GM12878 (cell line): ENCODE measurements around the gene GTSE1. TPM values are rescaled to one million over a fixed set of nuclear protein-coding genes. Genes with fewer than 3 reads are reported as not detected.

Experiments used
- ATAC-seq: fragments of 200-7000 bp; cut with Tn5 transposase; 3 replicates; pipeline ENCODE4 v1.9.1; 2020; ENCODE audit warnings: mild to moderate bottlenecking, moderate library complexity
- BruUV-seq: library from RNA; stranded (reverse); fragments of 400-500 nt; replicated peaks from 2 replicates; lab custom pipeline; 2021; lab: Mats Ljungman, UMichigan
- CTCF ChIA-PET: fragments of 300-600 bp; sonication (Branson Sonifier 250); formaldehyde crosslinking; extraction: SDS; loops from one replicate; lab custom pipeline; 2021; ENCODE audit warnings: inconsistent platforms; lab: Yijun Ruan, JAX
- POLR2A ChIA-PET: fragments of 350-600 bp; formaldehyde crosslinking; extraction: SDS; loops from one replicate; lab custom pipeline; 2021; ENCODE audit warnings: inconsistent platforms; lab: Charles Lee
- RAD21 ChIA-PET: fragments of 300-600 bp; sonication (Branson Sonifier 250); formaldehyde crosslinking; loops from one replicate; lab custom pipeline; 2023; ENCODE audit warnings: antibody characterized with exemption; ENCODE audit not compliant: unreplicated experiment; lab: Charles Lee
- SMC1A ChIA-PET: fragments of 300-600 bp; sonication (Branson Sonifier 250); formaldehyde crosslinking; loops from one replicate; lab custom pipeline; 2023; ENCODE audit not compliant: unreplicated experiment, uncharacterized antibody; lab: Charles Lee
- DNase-seq: peaks from one replicate; pipeline ENCODE4 v3.0.0-alpha.2; 2011; ENCODE audit warnings: low read depth, low spot score
- FAIRE-seq: peaks from 3 replicates; lab custom pipeline; 2011; peaks lifted over from hg19 to GRCh38; lab: Jason Lieb, UNC
- H2AFZ ChIP-seq: 2 replicates; pipeline ENCODE4 v1.6.0; 2011; ENCODE audit warnings: low read depth, low read length, control low read depth; ENCODE audit not compliant: control insufficient read depth
- H3K27ac ChIP-seq: 2 replicates; pipeline ENCODE4 v1.5.1; 2011; ENCODE audit warnings: control low read depth; ENCODE audit not compliant: control insufficient read depth, insufficient read depth
- H3K27me3 ChIP-seq, 2 experiments: replicated peaks in 1 of 2; 2 replicates each; pipeline versions ENCODE4 v1.6.0 to v1.6.1; 2011; ENCODE audit warnings: low read length in 1 of 2; ENCODE audit not compliant: control insufficient read depth in 2 of 2, insufficient read depth in 2 of 2
- H3K36me3 ChIP-seq, 2 experiments: 2 replicates each; pipeline ENCODE4 v1.5.1; 2011; ENCODE audit warnings: low read length in 1 of 2; ENCODE audit not compliant: control insufficient read depth in 2 of 2, insufficient read depth in 2 of 2
- H3K4me1 ChIP-seq: 2 replicates; pipeline ENCODE4 v1.6.1; 2011; ENCODE audit warnings: mild to moderate bottlenecking, low read length, moderate library complexity, mixed read lengths; ENCODE audit not compliant: control insufficient read depth, insufficient read depth
- H3K4me2 ChIP-seq: 2 replicates; pipeline ENCODE4 v1.6.0; 2011; ENCODE audit warnings: control low read depth; ENCODE audit not compliant: control insufficient read depth, insufficient read depth
- H3K4me3 ChIP-seq: fragments of 200-600 bp; sonication (generic); 2 replicates; pipeline ENCODE4 v1.5.1; 2016
- H3K79me2 ChIP-seq: 2 replicates; pipeline ENCODE4 v1.6.0; 2011; ENCODE audit warnings: low read length; ENCODE audit not compliant: control insufficient read depth, insufficient read depth
- H3K9ac ChIP-seq: 2 replicates; pipeline ENCODE4 v1.8.0; 2011; ENCODE audit warnings: low read length, control low read depth, mixed read lengths; ENCODE audit not compliant: control insufficient read depth, insufficient read depth
- H3K9me3 ChIP-seq: replicated peaks from 3 replicates; pipeline ENCODE4 v1.5.1; 2011; ENCODE audit warnings: mild to moderate bottlenecking, low read length; ENCODE audit not compliant: control insufficient read depth, insufficient read depth
- H4K20me1 ChIP-seq: 2 replicates; pipeline ENCODE4 v1.6.0; 2011; ENCODE audit not compliant: control insufficient read depth, insufficient read depth
- CBX5 ChIP-seq: sonication (generic); IDR thresholded peaks from 2 replicates; pipeline ENCODE4 v1.6.1; 2016; ENCODE audit warnings: low read depth, moderate library complexity, mild to moderate bottlenecking, inconsistent platforms
- CEBPB ChIP-seq, 2 experiments: fragments of 150-350 bp in 1 of 2; IDR thresholded peaks; 2 replicates each; pipeline ENCODE4 v1.6.1; 2012 to 2014; ENCODE audit warnings: low read depth in 2 of 2, low read length in 2 of 2, borderline replicate concordance in 1 of 2, inconsistent platforms in 1 of 2
- FOXK2 ChIP-seq: fragments of 450-650 bp; IDR thresholded peaks from 2 replicates; pipeline ENCODE4 v1.6.1; 2017; ENCODE audit warnings: mild to moderate bottlenecking, moderate library complexity
- HDGF ChIP-seq: fragments of 450-650 bp; IDR thresholded peaks from 2 replicates; pipeline ENCODE4 v1.6.1; 2016; ENCODE audit warnings: antibody characterized with exemption
- HSF1 ChIP-seq: fragments of 150-350 bp; IDR thresholded peaks from 2 replicates; pipeline ENCODE4 v1.6.1; 2014; ENCODE audit warnings: mild to moderate bottlenecking, low read depth, low read length
- IRF4 ChIP-seq: IDR thresholded peaks from 2 replicates; pipeline ENCODE4 v1.6.1; 2011; ENCODE audit warnings: low read depth, low read length
- JUND ChIP-seq: IDR thresholded peaks from 2 replicates; pipeline ENCODE4 v1.6.1; 2012; ENCODE audit warnings: low read depth, mild to moderate bottlenecking, low read length, improper control_type of control experiment, moderate library complexity
- RCOR1 ChIP-seq: conservative IDR thresholded peaks from 2 replicates; pipeline ENCODE4 v1.6.1; 2012; ENCODE audit warnings: low read depth, low read length, improper control_type of control experiment
- RELA ChIP-seq: fragments of 450-650 bp; IDR thresholded peaks from 2 replicates; pipeline ENCODE4 v1.8.0; 2014; ENCODE audit warnings: borderline replicate concordance; ENCODE audit not compliant: partially characterized antibody
- SMAD5 ChIP-seq: IDR thresholded peaks from 2 replicates; pipeline ENCODE4 v1.6.1; 2016; ENCODE audit warnings: antibody characterized with exemption, low read depth
- SMC3 ChIP-seq: IDR thresholded peaks from 2 replicates; pipeline ENCODE4 v1.6.1; 2011; ENCODE audit warnings: low read length, improper control_type of control experiment, borderline replicate concordance
- SP1 ChIP-seq: IDR thresholded peaks from one replicate; pipeline ENCODE4 v1.6.1; 2011; ENCODE audit warnings: low read depth, low read length
- SRF ChIP-seq, 2 experiments: IDR thresholded peaks; 2 replicates each; pipeline ENCODE4 v1.6.1; 2011; ENCODE audit warnings: low read depth in 2 of 2, low read length in 2 of 2, mild to moderate bottlenecking in 1 of 2, moderate library complexity in 1 of 2
- STAT1 ChIP-seq: fragments of 450-650 bp; conservative IDR thresholded peaks from 2 replicates; pipeline ENCODE4 v1.6.1; 2014; ENCODE audit warnings: antibody characterized with exemption, mild to moderate bottlenecking
- ZBTB11 ChIP-seq: fragments of 450-650 bp; formaldehyde crosslinking; IDR thresholded peaks from 2 replicates; pipeline ENCODE4 v1.5.0; 2022; ENCODE audit warnings: mild to moderate bottlenecking, missing genetic modification characterization
- WGBS: methylation state at CpG from one replicate; pipeline ENCODE4 v1.1.6; 2016; ENCODE audit warnings: low lambda C conversion rate; ENCODE audit not compliant: insufficient replicate concordance, insufficient coverage; ENCODE audit errors: missing lambda C conversion rate; 5-methylcytosine and 5-hydroxymethylcytosine counted together
- in situ Hi-C: fragments of 300-500 bp; cut with MboI; formaldehyde crosslinking; loops from 9 replicates; pipeline ENCODE4 v1.14.3; 2018; ENCODE audit warnings: mixed read lengths
- intact Hi-C: fragments of 100-400 bp; cut with micrococcal nuclease; formaldehyde crosslinking; loops from one replicate; pipeline ENCODE4 v1.14.2; 2022; ENCODE audit not compliant: unreplicated experiment
- polyA plus RNA-seq, 11 experiments: library from polyadenylated mRNA; depleted of rRNA in 4 of 11; unstranded in 6 of 11; stranded (reverse) in 5 of 11; fragments of >200 nt; fragmentation: Nextera tagmentation in 4 of 11; fragmentation: Illumina TruSeq in 1 of 11; extraction: Ambion mirVana in 4 of 11; extraction: Trizol in 1 of 11; gene quantifications; 1 replicate in 1 of 11; 2 replicates in 10 of 11; pipeline versions ENCODE4 v1.2.1 to v1.2.3, GENCODE V29; 2011 to 2016; ENCODE audit warnings: inconsistent platforms in 2 of 11, missing spikeins in 2 of 11, low read depth in 1 of 11
- total RNA-seq, 4 experiments: library from RNA; depleted of rRNA in 3 of 4; stranded (reverse); fragments of >200 nt in 3 of 4; fragmentation: Illumina TruSeq in 1 of 4; extraction: Trizol in 1 of 4; gene quantifications; 2 replicates each; pipeline versions ENCODE4 v1.2.1 to v1.2.3, GENCODE V29; 2013 to 2021

GTSE1 gene
- total and polyA plus RNA-seq, 10 of the 15 experiments (the other 5 are each of a cell fraction or from before 2014, with no cell fraction given) = 6.6 to 46.2 (median 32.3) TPM

DNA sequence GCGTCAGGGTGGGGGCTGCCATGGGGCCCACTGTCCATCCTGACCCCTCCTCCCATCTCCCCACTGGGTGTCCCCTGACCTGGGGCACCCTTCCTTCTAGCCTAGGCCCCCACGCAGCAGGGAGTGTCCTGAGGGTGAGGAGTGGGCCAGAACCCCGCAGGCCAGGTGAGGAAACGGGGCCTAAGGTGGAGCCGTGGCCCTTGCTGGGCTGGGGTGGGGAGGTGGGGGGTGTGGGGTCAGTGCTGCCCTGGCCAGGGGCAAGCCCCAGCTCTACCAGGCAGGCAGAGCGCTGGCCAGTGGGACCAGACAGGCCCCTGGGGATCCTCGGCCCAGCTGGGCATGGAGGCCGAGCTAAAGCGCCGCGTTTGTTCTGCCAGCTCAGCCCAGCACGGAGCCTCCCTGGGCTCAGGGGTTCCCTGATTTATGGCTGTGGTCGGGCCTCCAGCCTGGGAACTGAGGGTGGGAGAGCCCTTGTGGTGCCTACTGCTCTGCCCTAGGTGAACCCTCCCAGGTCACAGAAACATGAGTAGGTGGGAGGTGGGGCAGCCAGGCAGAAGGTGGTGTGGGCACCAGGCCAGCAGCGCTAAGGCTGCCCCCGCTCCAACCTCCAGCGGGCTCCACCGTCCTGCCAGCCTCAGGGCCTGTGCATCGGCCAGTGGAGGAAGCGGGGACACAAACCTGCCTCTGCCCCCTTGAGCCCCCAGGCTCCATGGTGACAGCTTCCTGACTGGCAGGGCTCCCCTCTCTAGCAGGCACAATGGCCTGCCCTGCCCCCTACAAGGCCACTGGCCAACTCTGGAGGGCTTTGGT lies 61.2 kb downstream of the GTSE1 start:
- POLR2A ChIA-PET = no interaction called here
- ATAC-seq (no peak), DNase-seq (no peak), FAIRE-seq (no peak)
- Histone ChIP-seq H2AFZ (no peak overlapping the region), H3K9ac (no peak overlapping the region), H3K27ac (no peak overlapping the region), H3K9me3 (no peaks in the 10 kb centered on the region), H3K4me3 (no peak overlapping the region), H3K79me2 (no peaks in the 10 kb centered on the region), H3K4me2 (no peak overlapping the region), H3K36me3 (peaks cover 9 to 27% of the 10 kb centered on the region in 2 experiments; a peak in 3 of 4 replicates), H3K27me3 (no peaks in the 10 kb centered on the region), H4K20me1 (no peaks in the 10 kb centered on the region), H3K4me1 (no peaks in the 10 kb centered on the region)
- no TSS peak for BruUV-seq
- intact Hi-C loops (no loop called here), in situ Hi-C loops (no loop called here)
- CTCF ChIA-PET = interaction anchor here (3.9 kb wide), 1 partner anchor 184 kb away, joined by 15 read pairs; no protein-coding TSS in a partner anchor
- no peak for TF ChIP-seq FOXK2
- TF ChIP-seq SP1 = no peak
- TF ChIP-seq RCOR1 = no peak
- no peak for TF ChIP-seq SRF (IDR thresholded peaks at IDR 0.05; ENCODE audit: low read depth in 2 of 2, low read length in 2 of 2)
- no peak for TF ChIP-seq HSF1
- no peak for TF ChIP-seq ZBTB11 (CRISPR knock-in tag)
- no peak for TF ChIP-seq SMAD5
- TF ChIP-seq CBX5 = no peak
- no peak for TF ChIP-seq JUND
- TF ChIP-seq IRF4 = no peak
- no peak for TF ChIP-seq HDGF
- TF ChIP-seq SMC3 = no peak
- TF ChIP-seq RELA = no peak
- TF ChIP-seq STAT1 = no peak
- no peak for TF ChIP-seq CEBPB (IDR thresholded peaks at IDR 0.05; ENCODE audit: borderline replicate concordance in 1 of 2, low read depth in 2 of 2, low read length in 2 of 2)
- WGBS = 94% methylated on average over 16 of the region's 19 CpGs
- RAD21 ChIA-PET = no interaction called here
- SMC1A ChIA-PET = no interaction called here
